HepG2 (cell line): ENCODE data around the gene F9.

Experiments
- AFF4 ChIP-seq: sonication (generic); formaldehyde crosslinking; IDR thresholded peaks from 2 replicates; pipeline ENCODE4 v1.4.0; 2020; ENCODE audit warnings: missing genetic modification reagents
- CTCF ChIP-seq: sonication (generic); formaldehyde crosslinking; IDR thresholded peaks from 2 replicates; pipeline ENCODE4 v1.5.0; 2020; ENCODE audit warnings: mild to moderate bottlenecking, missing genetic modification reagents, moderate library complexity
- FOSL1 ChIP-seq: sonication (generic); formaldehyde crosslinking; IDR thresholded peaks from 2 replicates; pipeline ENCODE4 v1.9.0; 2021; ENCODE audit warnings: missing genetic modification reagents, borderline replicate concordance
- HMGXB4 ChIP-seq, 2 experiments: sonication (generic) in 1 of 2; formaldehyde crosslinking in 1 of 2; IDR thresholded peaks; 2 replicates each; pipeline versions ENCODE4 v1.4.0 to v1.6.1; 2018 to 2020; ENCODE audit warnings: missing genetic modification reagents in 2 of 2, borderline replicate concordance in 1 of 2, low read depth in 1 of 2, mild to moderate bottlenecking in 1 of 2, missing biosample characterization in 1 of 2
- IRF2 ChIP-seq: IDR thresholded peaks from 2 replicates; pipeline ENCODE4 v1.6.1; 2018; ENCODE audit warnings: missing genetic modification reagents, missing compliant biosample characterization
- JUND ChIP-seq: sonication (generic); formaldehyde crosslinking; IDR thresholded peaks from 2 replicates; pipeline ENCODE4 v1.8.0; 2022; ENCODE audit warnings: mild to moderate bottlenecking, missing genetic modification reagents
- NR0B2 ChIP-seq: sonication (generic); formaldehyde crosslinking; IDR thresholded peaks from 2 replicates; pipeline ENCODE4 v1.4.0; 2020; ENCODE audit warnings: mild to moderate bottlenecking, missing genetic modification reagents
- PCBP1 ChIP-seq: fragments of 200-400 bp; formaldehyde crosslinking; IDR thresholded peaks from 2 replicates; pipeline ENCODE4 v1.6.1; 2017; ENCODE audit warnings: mild to moderate bottlenecking, low read depth, low read length, borderline replicate concordance
- PHF21A ChIP-seq: sonication (generic); formaldehyde crosslinking; IDR thresholded peaks from 2 replicates; pipeline ENCODE4 v1.5.0; 2020; ENCODE audit warnings: mild to moderate bottlenecking, missing genetic modification reagents
- TAF1 ChIP-seq: sonication (generic); formaldehyde crosslinking; IDR thresholded peaks from 2 replicates; pipeline ENCODE4 v1.4.0; 2020; ENCODE audit warnings: missing genetic modification reagents
- ZNF362 ChIP-seq: sonication (generic); formaldehyde crosslinking; IDR thresholded peaks from 2 replicates; pipeline ENCODE4 v1.4.0; 2020; ENCODE audit warnings: missing genetic modification reagents, mild to moderate bottlenecking, borderline replicate concordance

GRCh38 chrX:139554991-139555675 is 24.6 kb downstream of the F9 start:
- TF ChIP-seq CTCF (CRISPR knock-in tag) (no peak), IRF2 (CRISPR knock-in tag) (no peak), FOSL1 (CRISPR knock-in tag) (no peak), JUND (CRISPR knock-in tag) (no peak), AFF4 (CRISPR knock-in tag) (no peak), ZNF362 (CRISPR knock-in tag) (no peak), NR0B2 (CRISPR knock-in tag) (no peak), PCBP1 (no peak), TAF1 (CRISPR knock-in tag) (no peak), HMGXB4 (CRISPR knock-in tag; IDR thresholded peaks at IDR 0.05; ENCODE audit: borderline replicate concordance in 1 of 2, low read depth in 1 of 2) (no peak), PHF21A (no peak)
